Myocyte (in vitro differentiated cells): ENCODE data around the gene SH3GLB2. TPM values are rescaled to one million over a fixed set of nuclear protein-coding genes. Genes with fewer than 3 reads are reported as not detected.
A peak's percentile ranks its signal among the peaks of the same experiment; 100 is the strongest.
"Not testable (repeated sequence)": the region's sequence is repeated elsewhere in the genome, so short reads cannot be mapped to it uniquely, and the experiment has no call there.

Experiments
- DNase-seq: peaks from one replicate; pipeline ENCODE4 v3.0.0-alpha.2; 2012; ENCODE audit warnings: low read depth
- total RNA-seq: library from RNA; depleted of rRNA; stranded (reverse); fragments of >200 nt; gene quantifications from 2 replicates; pipeline ENCODE4 v1.2.3, GENCODE V29; 2014

SH3GLB2 gene
- total RNA-seq, 1 donor from 2014 or later: 119 TPM

GRCh38 chr9:129022037-129022436, 6.1 kb downstream of the SH3GLB2 start:
- peak; percentile 37 for DNase-seq

- DNase-seq: no peak
These were observed 7.0 kb downstream of the SH3GLB2 start for GRCh38 chr9:129021091-129021490.

- DNase-seq: no peak
These were observed 13.5 kb downstream of the SH3GLB2 start for GRCh38 chr9:129014608-129015007.

GRCh38 chr9:129014124-129014523, 14.0 kb downstream of the SH3GLB2 start:
- DNase-seq: no peak

GRCh38 chr9:129013674-129014073, 14.5 kb downstream of the SH3GLB2 start:
- no peak for DNase-seq

- DNase-seq: no peak
These were observed 15.2 kb downstream of the SH3GLB2 start for GRCh38 chr9:129012893-129013448.

- no peak for DNase-seq
These were observed 15.8 kb downstream of the SH3GLB2 start for GRCh38 chr9:129012343-129012742.

- DNase-seq: peak; percentile 48
These were observed 16.4 kb downstream of the SH3GLB2 start for GRCh38 chr9:129011761-129012181.

GRCh38 chr9:129011170-129011569, 17.0 kb downstream of the SH3GLB2 start:
- no peak for DNase-seq

- DNase-seq: no peak
These were observed 17.7 kb downstream of the SH3GLB2 start for GRCh38 chr9:129010267-129010975.

GRCh38 chr9:129009584-129010141, 18.5 kb downstream of the SH3GLB2 start:
- no peak for DNase-seq

GRCh38 chr9:129008986-129009583, 19.0 kb downstream of the SH3GLB2 start:
- no peak for DNase-seq

- DNase-seq: no peak
These were observed 19.6 kb downstream of the SH3GLB2 start for GRCh38 chr9:129008469-129008965.

GRCh38 chr9:129007766-129008468, 20.2 kb downstream of the SH3GLB2 start:
- no peak for DNase-seq

GRCh38 chr9:129007035-129007765, 20.9 kb downstream of the SH3GLB2 start:
- DNase-seq: peak; percentile 20

- peak; percentile 90 for DNase-seq
These were observed 21.6 kb downstream of the SH3GLB2 start for GRCh38 chr9:129006328-129007034.

- no peak for DNase-seq
These were observed 22.7 kb downstream of the SH3GLB2 start for GRCh38 chr9:129005336-129005997.

- not testable (repeated sequence) for DNase-seq
These were observed 24.0 kb downstream of the SH3GLB2 start for GRCh38 chr9:129004173-129004572.

- DNase-seq: no peak
These were observed 25.1 kb downstream of the SH3GLB2 start for GRCh38 chr9:129002992-129003391.
